Naive thymus-derived CD8-positive, alpha-beta T cell (primary cell): Measurements from ENCODE around the gene ITIH6. TPM values are rescaled to one million over a fixed set of nuclear protein-coding genes. Genes with fewer than 3 reads are reported as not detected.
"Not testable (repeated sequence)": the region's sequence is repeated elsewhere in the genome, so short reads cannot be mapped to it uniquely, and the experiment has no call there.

Experiments
- ATAC-seq, 2 donors: fragments of 150-1000 bp; cut with Tn5 transposase in 1 of 2; sonication (Bioruptor Pico), chemical (Tn5 transposase) in 1 of 2; 1 replicate in 1 of 2; 2 replicates in 1 of 2; pipeline ENCODE4 v1.10.0; 2021; ENCODE audit warnings: mild to moderate bottlenecking in 2 of 2, moderate library complexity in 2 of 2
- POLR2A ChIA-PET: fragments of 350-600 bp; sonication (Branson Sonifier 250); formaldehyde crosslinking; loops from one replicate; lab custom pipeline; 2021; ENCODE audit warnings: antibody characterized with exemption; lab: Charles Lee
- DNase-seq, 10 donors: peaks; one replicate each; pipeline versions ENCODE4 v3.0.0 to v3.0.0-alpha.2; 2020 to 2022
- H3K27ac Mint-ChIP-seq, 10 donors: one replicate each; pipeline ENCODE4 v1.8.0; 2020 to 2022; ENCODE audit warnings: mild to moderate bottlenecking in 10 of 10, mixed read lengths in 10 of 10, moderate library complexity in 4 of 10, inconsistent platforms in 1 of 10
- H3K27me3 Mint-ChIP-seq, 5 donors: one replicate each; pipeline ENCODE4 v1.8.0; 2021 to 2022; ENCODE audit warnings: mixed read lengths in 5 of 5
- H3K36me3 Mint-ChIP-seq, 3 donors: one replicate each; pipeline ENCODE4 v1.8.0; 2020 to 2022; ENCODE audit warnings: mixed read lengths in 3 of 3, mild to moderate bottlenecking in 2 of 3, inconsistent platforms in 1 of 3
- H3K4me1 Mint-ChIP-seq, 4 donors: one replicate each; pipeline ENCODE4 v1.8.0; 2021 to 2022; ENCODE audit warnings: mixed read lengths in 4 of 4
- H3K4me3 Mint-ChIP-seq, 10 donors: one replicate each; pipeline ENCODE4 v1.8.0; 2020 to 2022; ENCODE audit warnings: mild to moderate bottlenecking in 10 of 10, mixed read lengths in 10 of 10, moderate library complexity in 6 of 10, inconsistent platforms in 1 of 10
- H3K9me3 Mint-ChIP-seq, 9 donors: one replicate each; pipeline ENCODE4 v1.8.0; 2020 to 2022; ENCODE audit warnings: mixed read lengths in 9 of 9, mild to moderate bottlenecking in 3 of 9, inconsistent platforms in 1 of 9, moderate library complexity in 1 of 9
- polyA plus RNA-seq, 3 donors: library from polyadenylated mRNA; unstranded; fragments of 300-500 nt; fragmentation: Illumina TruSeq; gene quantifications; one replicate each; pipeline ENCODE4 v1.2.3, GENCODE V29; 2021
- total RNA-seq, 8 experiments: library from RNA in 2 of 8; stranded (reverse) in 2 of 8; gene quantifications; one replicate each; pipeline ENCODE4 v1.2.3 and lab custom pipeline; 2021 to 2026

Gene ITIH6, protein sequence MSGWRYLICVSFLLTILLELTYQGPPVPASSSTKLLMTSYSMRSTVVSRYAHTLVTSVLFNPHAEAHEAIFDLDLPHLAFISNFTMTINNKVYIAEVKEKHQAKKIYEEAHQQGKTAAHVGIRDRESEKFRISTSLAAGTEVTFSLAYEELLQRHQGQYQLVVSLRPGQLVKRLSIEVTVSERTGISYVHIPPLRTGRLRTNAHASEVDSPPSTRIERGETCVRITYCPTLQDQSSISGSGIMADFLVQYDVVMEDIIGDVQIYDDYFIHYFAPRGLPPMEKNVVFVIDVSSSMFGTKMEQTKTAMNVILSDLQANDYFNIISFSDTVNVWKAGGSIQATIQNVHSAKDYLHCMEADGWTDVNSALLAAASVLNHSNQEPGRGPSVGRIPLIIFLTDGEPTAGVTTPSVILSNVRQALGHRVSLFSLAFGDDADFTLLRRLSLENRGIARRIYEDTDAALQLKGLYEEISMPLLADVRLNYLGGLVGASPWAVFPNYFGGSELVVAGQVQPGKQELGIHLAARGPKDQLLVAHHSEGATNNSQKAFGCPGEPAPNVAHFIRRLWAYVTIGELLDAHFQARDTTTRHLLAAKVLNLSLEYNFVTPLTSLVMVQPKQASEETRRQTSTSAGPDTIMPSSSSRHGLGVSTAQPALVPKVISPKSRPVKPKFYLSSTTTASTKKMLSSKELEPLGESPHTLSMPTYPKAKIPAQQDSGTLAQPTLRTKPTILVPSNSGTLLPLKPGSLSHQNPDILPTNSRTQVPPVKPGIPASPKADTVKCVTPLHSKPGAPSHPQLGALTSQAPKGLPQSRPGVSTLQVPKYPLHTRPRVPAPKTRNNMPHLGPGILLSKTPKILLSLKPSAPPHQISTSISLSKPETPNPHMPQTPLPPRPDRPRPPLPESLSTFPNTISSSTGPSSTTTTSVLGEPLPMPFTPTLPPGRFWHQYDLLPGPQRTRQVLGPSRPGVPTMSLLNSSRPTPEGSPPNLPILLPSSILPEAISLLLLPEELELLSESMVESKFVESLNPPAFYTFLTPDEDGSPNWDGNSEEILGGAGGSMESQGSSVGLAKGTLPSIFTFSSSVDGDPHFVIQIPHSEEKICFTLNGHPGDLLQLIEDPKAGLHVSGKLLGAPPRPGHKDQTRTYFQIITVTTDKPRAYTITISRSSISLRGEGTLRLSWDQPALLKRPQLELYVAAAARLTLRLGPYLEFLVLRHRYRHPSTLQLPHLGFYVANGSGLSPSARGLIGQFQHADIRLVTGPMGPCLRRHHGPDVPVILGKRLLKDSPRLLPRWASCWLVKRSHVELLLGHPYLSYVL
- total RNA-seq (not detected), polyA plus RNA-seq (not detected), total RNA-seq (lab: John Stamatoyannopoulos, UW) (0 reads per million in 6 experiments)

DNA sequence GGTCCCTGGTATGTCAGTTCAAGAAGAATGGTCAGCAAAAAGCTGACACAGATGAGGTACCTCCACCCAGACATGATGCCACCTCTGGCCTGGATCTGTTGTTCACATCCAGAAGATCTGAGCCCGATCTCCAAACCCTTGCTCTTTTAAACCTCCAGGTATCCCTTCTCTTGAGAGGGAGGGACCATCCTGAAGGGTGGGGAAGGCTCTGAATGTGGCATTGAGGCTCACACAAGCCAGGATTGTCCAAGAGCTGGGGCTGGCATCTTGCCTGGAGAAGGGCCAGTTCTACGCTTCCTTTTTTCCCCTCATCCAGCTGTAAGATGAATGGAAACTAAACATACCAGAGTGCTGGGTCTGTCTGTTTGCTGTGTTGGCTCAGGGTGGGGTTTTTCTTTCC is at the start of gene ITIH6:
Gene ITIH6 (minus strand): TSS at position 119 of the 400 bp plus-strand sequence. CDS start 45 bp downstream, at position 74.
- Mint-ChIP-seq H3K4me1 (no peaks in the 10 kb centered on the region), H3K4me3 (no peak within 1 kb of the TSS), H3K36me3 (no peaks in the 10 kb centered on the region), H3K27me3 (no peaks in the 10 kb centered on the region), H3K9me3 (peaks cover 0 to 2% (median 0%) of the 10 kb centered on the region in 9 donors), H3K27ac (peak within 1 kb of the TSS in 2 of 10 donors; percentile 7 to 45)
- POLR2A ChIA-PET, result no interaction called here
- DNase-seq (no peak), ATAC-seq (no peak)

- H3K9me3 Mint-ChIP-seq, ATAC-seq: not testable (repeated sequence)
- POLR2A ChIA-PET, result interaction anchor here (0.6 kb wide), 1 partner anchor 531 kb away, joined by 3 read pairs; no protein-coding TSS in a partner anchor
These were observed 49.6 kb upstream of the ITIH6 start for GRCh38 chrX:54847700-54848099.

GRCh38 chrX:54843050-54843449 is 45.0 kb upstream of the ITIH6 start:
- H3K4me3 Mint-ChIP-seq, result no peak overlapping the region
- H3K27ac Mint-ChIP-seq, result no peak overlapping the region
- peaks cover 0 to 9% (median 1%) of the 10 kb centered on the region in 5 donors for H3K27me3 Mint-ChIP-seq
- H3K4me1 Mint-ChIP-seq, result peaks cover 0 to 2% (median 0%) of the 10 kb centered on the region in 4 donors
- DNase-seq (no peak), ATAC-seq (no peak)
- POLR2A ChIA-PET, result no interaction called here
- H3K36me3 Mint-ChIP-seq, result peaks cover 0 to 6% (median 0%) of the 10 kb centered on the region in 3 donors
- H3K9me3 Mint-ChIP-seq, result peaks cover 0 to 10% (median 0%) of the 10 kb centered on the region in 9 donors

More at GRCh38 chrX:54847700-54848099, 49.6 kb upstream of the ITIH6 start:
- DNase-seq, H3K36me3 Mint-ChIP-seq, H3K4me3 Mint-ChIP-seq, H3K27ac Mint-ChIP-seq, H3K27me3 Mint-ChIP-seq, H3K4me1 Mint-ChIP-seq: not testable (repeated sequence)

GRCh38 chrX:54842607-54843006 is 44.6 kb upstream of the ITIH6 start:
- peaks cover 0 to 10% (median 0%) of the 10 kb centered on the region in 9 donors for H3K9me3 Mint-ChIP-seq
- ATAC-seq (no peak), DNase-seq (no peak)
- peaks cover 0 to 6% (median 0%) of the 10 kb centered on the region in 3 donors for H3K36me3 Mint-ChIP-seq
- H3K27me3 Mint-ChIP-seq, result peaks cover 0 to 10% (median 4%) of the 10 kb centered on the region in 5 donors
- POLR2A ChIA-PET, result no interaction called here
- peaks cover 0 to 2% (median 0%) of the 10 kb centered on the region in 4 donors for H3K4me1 Mint-ChIP-seq
- H3K27ac Mint-ChIP-seq, result no peak overlapping the region
- no peak overlapping the region for H3K4me3 Mint-ChIP-seq

DNA sequence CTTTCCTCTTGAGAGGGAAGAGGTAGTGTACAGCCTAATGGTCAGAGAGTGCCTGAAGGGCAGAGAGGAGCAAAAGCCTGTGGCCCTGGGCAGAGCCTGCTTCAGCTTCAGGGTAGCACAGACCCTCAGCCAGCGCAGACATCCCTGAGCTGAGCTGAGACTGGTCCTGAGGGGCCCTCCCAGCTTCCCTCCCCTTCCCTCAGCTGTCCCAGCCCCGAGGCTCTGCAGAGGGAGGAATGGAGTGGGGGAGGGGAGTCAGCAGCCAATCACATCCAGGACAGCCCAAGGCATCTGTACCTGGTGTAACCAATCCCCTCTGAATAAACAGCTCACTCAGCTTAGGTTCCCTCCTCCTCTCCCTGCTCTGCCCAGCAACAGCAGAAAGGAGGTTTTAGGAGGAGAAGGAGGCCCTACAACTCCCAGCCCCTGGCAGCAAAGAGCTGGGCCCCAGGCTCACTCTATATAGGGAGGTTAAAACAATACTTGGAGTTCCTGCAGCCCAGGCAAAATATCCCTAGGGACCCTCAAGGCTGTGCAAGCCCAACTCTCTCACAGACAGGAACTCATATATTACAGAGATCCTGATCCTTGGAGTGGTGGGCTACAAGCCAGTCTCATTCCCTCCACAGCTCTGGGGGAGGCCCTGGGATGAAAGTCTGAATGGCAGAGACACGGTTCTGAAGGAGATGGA is 43.3 kb upstream of the ITIH6 start:
- H3K36me3 Mint-ChIP-seq, H3K4me1 Mint-ChIP-seq, H3K4me3 Mint-ChIP-seq, DNase-seq, ATAC-seq, H3K9me3 Mint-ChIP-seq, POLR2A ChIA-PET: not testable (repeated sequence)
- Mint-ChIP-seq H3K27ac (peak overlapping the region in 1 of 10 donors; percentile 56), H3K27me3 (peaks cover 0 to 13% (median 5%) of the 10 kb centered on the region in 5 donors)

- POLR2A ChIA-PET, result no interaction called here
- H3K9me3 Mint-ChIP-seq, result no peaks in the 10 kb centered on the region
- no peak overlapping the region for H3K4me3 Mint-ChIP-seq
- H3K27me3 Mint-ChIP-seq, result peaks cover 0 to 14% (median 9%) of the 10 kb centered on the region in 5 donors
- H3K4me1 Mint-ChIP-seq, result peaks cover 0 to 2% (median 0%) of the 10 kb centered on the region in 4 donors
- DNase-seq, result no peak
- no peak overlapping the region for H3K27ac Mint-ChIP-seq
- ATAC-seq, result no peak
- H3K36me3 Mint-ChIP-seq, result no peaks in the 10 kb centered on the region
These were observed 40.5 kb upstream of the ITIH6 start for GRCh38 chrX:54838583-54838982.

DNA sequence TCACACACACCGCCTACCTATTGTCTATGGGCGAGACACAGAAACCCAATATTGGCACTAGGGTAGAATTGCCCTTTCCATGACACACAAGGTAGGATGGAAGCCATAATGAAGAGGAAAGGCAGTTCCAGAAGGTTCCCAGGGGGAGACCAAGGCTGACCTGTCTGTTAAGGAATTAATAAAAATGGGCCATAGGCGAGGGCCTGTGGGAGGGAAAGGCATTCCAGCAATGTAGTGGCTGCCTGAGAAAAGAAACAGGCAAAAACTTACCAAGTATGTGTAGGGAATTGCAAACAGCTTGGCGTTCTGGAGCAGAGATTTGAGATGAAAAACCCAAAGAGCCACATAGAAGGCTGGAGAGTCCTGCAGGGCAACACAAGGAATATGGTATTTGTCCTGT is 28.5 kb upstream of the ITIH6 start:
- DNase-seq, result no peak
- Mint-ChIP-seq H3K36me3 (peaks cover 0 to 6% (median 0%) of the 10 kb centered on the region in 3 donors), H3K27me3 (peaks cover 0 to 2% (median 0%) of the 10 kb centered on the region in 5 donors), H3K27ac (peak overlapping the region in 1 of 10 donors; percentile 13), H3K4me3 (no peak overlapping the region), H3K4me1 (peaks cover 0 to 6% (median under 1%) of the 10 kb centered on the region in 4 donors), H3K9me3 (peaks cover 0 to 6% (median 0%) of the 10 kb centered on the region in 9 donors)
- POLR2A ChIA-PET, result no interaction called here
- no peak for ATAC-seq

GRCh38 chrX:54825716-54826438 is 27.8 kb upstream of the ITIH6 start:
- no peaks in the 10 kb centered on the region for H3K27me3 Mint-ChIP-seq
- ATAC-seq, result peak; percentile 49 to 68

DNA sequence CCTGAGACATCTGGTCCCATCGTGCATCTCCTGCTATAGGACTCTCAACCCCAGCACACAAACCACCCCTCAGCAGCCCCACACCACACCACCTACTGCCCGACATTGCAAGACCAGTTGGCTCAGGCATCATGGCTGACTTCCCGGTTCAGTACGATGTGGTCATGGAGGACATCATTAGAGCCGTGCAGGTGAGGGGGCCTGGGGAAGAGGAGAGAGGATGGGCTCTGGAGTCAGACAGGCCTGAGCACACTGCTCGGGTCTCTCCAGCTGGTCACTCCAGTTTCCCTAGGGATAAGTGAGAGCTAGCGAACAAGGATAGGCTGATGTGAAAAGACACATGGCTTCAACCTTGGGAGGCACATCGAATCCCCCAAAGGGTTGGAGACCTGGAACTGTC is 26.7 kb upstream of the ITIH6 start:
- H3K27me3 Mint-ChIP-seq, result no peaks in the 10 kb centered on the region
- ATAC-seq (no peak), DNase-seq (no peak)
- peaks cover 0 to 6% (median under 1%) of the 10 kb centered on the region in 4 donors for H3K4me1 Mint-ChIP-seq
- peaks cover 0 to 6% (median 0%) of the 10 kb centered on the region in 3 donors for H3K36me3 Mint-ChIP-seq
- H3K27ac Mint-ChIP-seq, result no peak overlapping the region
- POLR2A ChIA-PET, result no interaction called here
- peaks cover 0 to 6% (median 0%) of the 10 kb centered on the region in 9 donors for H3K9me3 Mint-ChIP-seq
- H3K4me3 Mint-ChIP-seq, result no peak overlapping the region

More at GRCh38 chrX:54825716-54826438, 27.8 kb upstream of the ITIH6 start:
- Mint-ChIP-seq H3K36me3 (peaks cover 0 to 6% (median 0%) of the 10 kb centered on the region in 3 donors), H3K4me3 (no peak overlapping the region), H3K27ac (peak overlapping the region in 2 of 10 donors; percentile 66 to 68), H3K4me1 (peaks cover 0 to 6% (median under 1%) of the 10 kb centered on the region in 4 donors), H3K9me3 (peaks cover 0 to 6% (median 0%) of the 10 kb centered on the region in 9 donors)
- peak in 5 of 10 donors; percentile 5 to 28 (median 24) for DNase-seq
- POLR2A ChIA-PET, result no interaction called here

GRCh38 chrX:54824195-54824594 is 26.1 kb upstream of the ITIH6 start:
- DNase-seq, result no peak
- peaks cover 0 to 6% (median 2%) of the 10 kb centered on the region in 4 donors for H3K4me1 Mint-ChIP-seq
- H3K4me3 Mint-ChIP-seq, result no peak overlapping the region
- peaks cover 0 to 6% (median 0%) of the 10 kb centered on the region in 3 donors for H3K36me3 Mint-ChIP-seq
- ATAC-seq, result no peak
- POLR2A ChIA-PET, result no interaction called here
- peaks cover 0 to 6% (median 0%) of the 10 kb centered on the region in 9 donors for H3K9me3 Mint-ChIP-seq
- no peak overlapping the region for H3K27ac Mint-ChIP-seq
- no peaks in the 10 kb centered on the region for H3K27me3 Mint-ChIP-seq

DNA sequence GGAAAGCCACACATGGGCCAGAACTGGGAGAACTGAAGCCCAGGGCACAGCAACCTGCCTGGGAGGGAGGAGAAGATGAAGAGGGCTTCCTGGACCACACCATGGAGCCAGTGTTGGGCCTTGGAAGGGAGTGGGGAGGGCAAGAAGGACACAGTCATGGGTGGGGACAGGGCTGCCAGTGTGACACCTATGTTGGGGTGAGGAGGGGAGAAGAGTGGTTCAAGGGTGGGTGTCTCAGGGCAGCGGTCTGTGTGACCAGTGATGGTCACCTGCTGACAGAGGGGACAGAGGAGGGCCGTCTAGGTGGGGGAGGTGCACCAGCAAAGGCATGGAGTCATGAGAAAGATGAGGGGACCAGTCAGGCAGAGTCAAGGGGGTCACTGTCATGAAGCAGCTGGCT is 23.3 kb upstream of the ITIH6 start:
- POLR2A ChIA-PET, result no interaction called here
- H3K4me3 Mint-ChIP-seq, result no peak overlapping the region
- DNase-seq, result no peak
- no peaks in the 10 kb centered on the region for H3K9me3 Mint-ChIP-seq
- ATAC-seq, result no peak
- no peaks in the 10 kb centered on the region for H3K27me3 Mint-ChIP-seq
- H3K36me3 Mint-ChIP-seq, result peaks cover 0 to 3% (median 2%) of the 10 kb centered on the region in 3 donors
- peaks cover 0 to 9% (median 5%) of the 10 kb centered on the region in 4 donors for H3K4me1 Mint-ChIP-seq
- no peak overlapping the region for H3K27ac Mint-ChIP-seq
